Adrenal gland (tissue), 5 donors: ENCODE measurements around the gene CORO1C.

Source experiments
- CTCF ChIP-seq, 6 experiments: fragments of 450-650 bp in 4 of 6; fragments of 200-600 bp in 2 of 6; sonication (generic) in 1 of 6; IDR thresholded peaks; 1 replicate in 5 of 6; 2 replicates in 1 of 6; pipeline versions ENCODE4 v1.5.1 to v1.8.0; 2016 to 2021; ENCODE audit warnings: antibody characterized with exemption in 6 of 6, mild to moderate bottlenecking in 2 of 6, moderate library complexity in 1 of 6
- POLR2A ChIP-seq, 2 donors: fragments of 450-650 bp; IDR thresholded peaks; one replicate each; pipeline ENCODE4 v1.6.1; 2017; ENCODE audit warnings: antibody characterized with exemption in 2 of 2, mild to moderate bottlenecking in 2 of 2, moderate library complexity in 1 of 2
- donor health status: DM: no; HTN: no; CAD: no.

GRCh38 chr12:108605000-108605689 is 126.2 kb downstream of the CORO1C start:
- TF ChIP-seq CTCF (IDR thresholded peaks at IDR 0.05) (no peak), POLR2A (IDR thresholded peaks at IDR 0.05) (no peak)
